Neural cell (in vitro differentiated cells): ENCODE measurements around the gene CAPN9. TPM values are rescaled to one million over a fixed set of nuclear protein-coding genes. Genes with fewer than 3 reads are reported as not detected.

Experiments
- H2AFZ ChIP-seq: fragments of 200-600, 300-800 bp; sonication (generic), shearing (Covaris generic); 2 replicates; pipeline ENCODE4 v1.6.0; 2014; ENCODE audit warnings: low read depth, mild to moderate bottlenecking, antibody characterized with exemption, low read length, moderate library complexity
- H3F3A ChIP-seq: fragments of 200-600 bp; shearing (Covaris generic); 2 replicates; pipeline ENCODE4 v1.6.1; 2016; ENCODE audit warnings: mild to moderate bottlenecking, moderate library complexity, mixed read lengths, antibody characterized with exemption, low read length; ENCODE audit not compliant: insufficient read depth, poor library complexity, severe bottlenecking
- H3K27ac ChIP-seq: fragments of 200-600, 300-800 bp; sonication (generic), shearing (Covaris generic); 2 replicates; pipeline ENCODE4 v1.5.1; 2014; ENCODE audit warnings: mild to moderate bottlenecking, low read length, moderate library complexity
- H3K27me3 ChIP-seq: fragments of 300-800, 200-600 bp; sonication (generic), shearing (Covaris generic); 2 replicates; pipeline ENCODE4 v1.6.0; 2014; ENCODE audit warnings: mild to moderate bottlenecking, low read depth, low read length, moderate library complexity; ENCODE audit not compliant: insufficient read depth
- H3K36me3 ChIP-seq: fragments of 300-800, 200-600 bp; sonication (generic), shearing (Covaris generic); 2 replicates; pipeline ENCODE4 v1.5.1; 2014; ENCODE audit warnings: mild to moderate bottlenecking, antibody characterized with exemption, low read length, moderate library complexity; ENCODE audit not compliant: insufficient read depth
- H3K4me2 ChIP-seq: fragments of 300-800, 200-600 bp; sonication (generic), shearing (Covaris generic); 2 replicates; pipeline ENCODE4 v1.6.0; 2014; ENCODE audit warnings: mild to moderate bottlenecking, low read length
- H3K4me3 ChIP-seq: fragments of 300-800, 200-600 bp; sonication (generic), shearing (Covaris generic); 2 replicates; pipeline ENCODE4 v1.5.1; 2014; ENCODE audit warnings: mild to moderate bottlenecking, low read length, moderate library complexity
- H3K79me2 ChIP-seq: fragments of 200-600 bp; shearing (Covaris generic); replicated peaks from 2 replicates; pipeline ENCODE4 v1.6.0; 2014; ENCODE audit warnings: mild to moderate bottlenecking, low read length, moderate library complexity; ENCODE audit not compliant: insufficient read depth
- H3K9ac ChIP-seq: fragments of 300-800, 200-600 bp; sonication (generic), shearing (Covaris generic); 2 replicates; pipeline ENCODE4 v1.6.1; 2016; ENCODE audit warnings: mild to moderate bottlenecking, low read length, mixed read lengths
- H3K9me2 ChIP-seq: fragments of 200-600 bp; shearing (Covaris generic); 2 replicates; pipeline ENCODE4 v1.6.1; 2016; ENCODE audit warnings: mild to moderate bottlenecking, low read length, mixed read lengths; ENCODE audit not compliant: insufficient read depth
- H3K9me3 ChIP-seq: fragments of 200-600, 300-800 bp; sonication (generic), shearing (Covaris generic); 2 replicates; pipeline ENCODE4 v1.6.1; 2016; ENCODE audit warnings: mild to moderate bottlenecking, mixed run types, low read length, moderate library complexity, mixed read lengths
- H4K20me1 ChIP-seq: fragments of 200-600 bp; shearing (Covaris generic); 2 replicates; pipeline ENCODE4 v1.6.1; 2016; ENCODE audit warnings: mild to moderate bottlenecking, mixed run types; ENCODE audit not compliant: insufficient read depth
- EP300 ChIP-seq: fragments of 450-650 bp; conservative IDR thresholded peaks from 2 replicates; pipeline ENCODE4 v1.6.1; 2014; ENCODE audit warnings: antibody characterized with exemption, mild to moderate bottlenecking, moderate library complexity; ENCODE audit not compliant: poor library complexity, severe bottlenecking
- MXI1 ChIP-seq: fragments of 450-650 bp; conservative IDR thresholded peaks from 2 replicates; pipeline ENCODE4 v1.6.1; 2014; ENCODE audit warnings: antibody characterized with exemption, mild to moderate bottlenecking; ENCODE audit not compliant: poor library complexity, severe bottlenecking
- POLR2AphosphoS5 ChIP-seq: IDR thresholded peaks from 2 replicates; pipeline ENCODE4 v1.6.1; 2012
- SMC3 ChIP-seq: fragments of 450-650 bp; conservative IDR thresholded peaks from 2 replicates; pipeline ENCODE4 v1.6.1; 2014; ENCODE audit warnings: antibody characterized with exemption, mild to moderate bottlenecking, moderate library complexity; ENCODE audit not compliant: poor library complexity
- TAF1 ChIP-seq: IDR thresholded peaks from 2 replicates; pipeline ENCODE4 v1.6.1; 2012; ENCODE audit warnings: low read depth
- polyA plus RNA-seq: library from polyadenylated mRNA; depleted of rRNA; stranded (reverse); fragments of >200 nt; gene quantifications from 2 replicates; pipeline ENCODE4 v1.2.3, GENCODE V29; 2014
- TF ChIP-seq, protein P1 (sequence below): IDR thresholded peaks from 2 replicates; pipeline ENCODE4 v1.6.1; 2012; ENCODE audit warnings: borderline replicate concordance
- TF ChIP-seq, protein P2 (sequence below): fragments of 450-650 bp; IDR thresholded peaks from 2 replicates; pipeline ENCODE4 v1.5.1; 2014; ENCODE audit warnings: antibody characterized with exemption, mild to moderate bottlenecking, moderate library complexity; ENCODE audit not compliant: poor library complexity, severe bottlenecking

The CAPN9 gene
- polyA plus RNA-seq, 1 donor from 2014 or later = 0.14 TPM

- H3K4me2 ChIP-seq = no peak overlapping the region
- H3K9me2 ChIP-seq = no peaks in the 10 kb centered on the region
- no peaks in the 10 kb centered on the region for H3K27me3 ChIP-seq
- H3K79me2 ChIP-seq = no peaks in the 10 kb centered on the region
- H4K20me1 ChIP-seq = no peaks in the 10 kb centered on the region
- no peak for TF ChIP-seq EP300
- TF ChIP-seq, protein P1, sequence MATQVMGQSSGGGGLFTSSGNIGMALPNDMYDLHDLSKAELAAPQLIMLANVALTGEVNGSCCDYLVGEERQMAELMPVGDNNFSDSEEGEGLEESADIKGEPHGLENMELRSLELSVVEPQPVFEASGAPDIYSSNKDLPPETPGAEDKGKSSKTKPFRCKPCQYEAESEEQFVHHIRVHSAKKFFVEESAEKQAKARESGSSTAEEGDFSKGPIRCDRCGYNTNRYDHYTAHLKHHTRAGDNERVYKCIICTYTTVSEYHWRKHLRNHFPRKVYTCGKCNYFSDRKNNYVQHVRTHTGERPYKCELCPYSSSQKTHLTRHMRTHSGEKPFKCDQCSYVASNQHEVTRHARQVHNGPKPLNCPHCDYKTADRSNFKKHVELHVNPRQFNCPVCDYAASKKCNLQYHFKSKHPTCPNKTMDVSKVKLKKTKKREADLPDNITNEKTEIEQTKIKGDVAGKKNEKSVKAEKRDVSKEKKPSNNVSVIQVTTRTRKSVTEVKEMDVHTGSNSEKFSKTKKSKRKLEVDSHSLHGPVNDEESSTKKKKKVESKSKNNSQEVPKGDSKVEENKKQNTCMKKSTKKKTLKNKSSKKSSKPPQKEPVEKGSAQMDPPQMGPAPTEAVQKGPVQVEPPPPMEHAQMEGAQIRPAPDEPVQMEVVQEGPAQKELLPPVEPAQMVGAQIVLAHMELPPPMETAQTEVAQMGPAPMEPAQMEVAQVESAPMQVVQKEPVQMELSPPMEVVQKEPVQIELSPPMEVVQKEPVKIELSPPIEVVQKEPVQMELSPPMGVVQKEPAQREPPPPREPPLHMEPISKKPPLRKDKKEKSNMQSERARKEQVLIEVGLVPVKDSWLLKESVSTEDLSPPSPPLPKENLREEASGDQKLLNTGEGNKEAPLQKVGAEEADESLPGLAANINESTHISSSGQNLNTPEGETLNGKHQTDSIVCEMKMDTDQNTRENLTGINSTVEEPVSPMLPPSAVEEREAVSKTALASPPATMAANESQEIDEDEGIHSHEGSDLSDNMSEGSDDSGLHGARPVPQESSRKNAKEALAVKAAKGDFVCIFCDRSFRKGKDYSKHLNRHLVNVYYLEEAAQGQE = no peak
- TF ChIP-seq, protein P2, sequence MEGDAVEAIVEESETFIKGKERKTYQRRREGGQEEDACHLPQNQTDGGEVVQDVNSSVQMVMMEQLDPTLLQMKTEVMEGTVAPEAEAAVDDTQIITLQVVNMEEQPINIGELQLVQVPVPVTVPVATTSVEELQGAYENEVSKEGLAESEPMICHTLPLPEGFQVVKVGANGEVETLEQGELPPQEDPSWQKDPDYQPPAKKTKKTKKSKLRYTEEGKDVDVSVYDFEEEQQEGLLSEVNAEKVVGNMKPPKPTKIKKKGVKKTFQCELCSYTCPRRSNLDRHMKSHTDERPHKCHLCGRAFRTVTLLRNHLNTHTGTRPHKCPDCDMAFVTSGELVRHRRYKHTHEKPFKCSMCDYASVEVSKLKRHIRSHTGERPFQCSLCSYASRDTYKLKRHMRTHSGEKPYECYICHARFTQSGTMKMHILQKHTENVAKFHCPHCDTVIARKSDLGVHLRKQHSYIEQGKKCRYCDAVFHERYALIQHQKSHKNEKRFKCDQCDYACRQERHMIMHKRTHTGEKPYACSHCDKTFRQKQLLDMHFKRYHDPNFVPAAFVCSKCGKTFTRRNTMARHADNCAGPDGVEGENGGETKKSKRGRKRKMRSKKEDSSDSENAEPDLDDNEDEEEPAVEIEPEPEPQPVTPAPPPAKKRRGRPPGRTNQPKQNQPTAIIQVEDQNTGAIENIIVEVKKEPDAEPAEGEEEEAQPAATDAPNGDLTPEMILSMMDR = no peak
- TF ChIP-seq MXI1 = no peak
- no peak for TF ChIP-seq TAF1
- H3F3A ChIP-seq = no peaks in the 10 kb centered on the region
- no peaks in the 10 kb centered on the region for H3K9me3 ChIP-seq
- no peaks in the 10 kb centered on the region for H3K36me3 ChIP-seq
- no peak overlapping the region for H3K27ac ChIP-seq
- no peak overlapping the region for H3K4me3 ChIP-seq
- H3K9ac ChIP-seq = no peak overlapping the region
- no peak overlapping the region for H2AFZ ChIP-seq
These were observed 87.1 kb downstream of the CAPN9 start for GRCh38 chr1:230834292-230834691.

DNA sequence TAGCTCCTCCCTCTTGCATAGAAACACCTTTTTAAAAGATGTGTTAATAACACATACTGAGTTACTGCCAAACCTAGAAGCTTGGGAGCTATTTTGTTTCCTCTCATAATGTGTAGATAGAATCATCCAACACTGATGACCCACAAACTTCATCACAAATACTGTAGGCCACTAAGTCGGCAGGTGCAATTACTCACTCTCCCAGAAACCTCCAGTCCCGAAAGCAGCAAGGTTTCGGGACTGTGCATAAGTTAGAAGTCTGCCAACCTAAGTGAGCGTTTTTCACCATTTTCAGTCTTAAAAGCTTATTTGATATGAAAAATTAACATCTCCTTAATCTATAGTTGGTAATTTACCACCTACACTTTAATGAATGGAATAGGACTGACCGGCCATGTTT, 89.2 kb downstream of the CAPN9 start:
- Histone ChIP-seq H3F3A (no peaks in the 10 kb centered on the region), H3K27ac (peak overlapping the region; percentile 29), H4K20me1 (no peaks in the 10 kb centered on the region), H3K4me3 (no peak overlapping the region), H2AFZ (no peak overlapping the region), H3K4me2 (no peak overlapping the region), H3K27me3 (no peaks in the 10 kb centered on the region), H3K9me2 (no peaks in the 10 kb centered on the region), H3K9ac (no peak overlapping the region), H3K9me3 (no peaks in the 10 kb centered on the region), H3K36me3 (no peaks in the 10 kb centered on the region), H3K79me2 (no peaks in the 10 kb centered on the region)
- TF ChIP-seq, protein P2 = no peak

- H3K9me3 ChIP-seq = no peaks in the 10 kb centered on the region
- no peaks in the 10 kb centered on the region for H3F3A ChIP-seq
- TF ChIP-seq SMC3 (no peak), EP300 (no peak), MXI1 (no peak), TAF1 (no peak), POLR2AphosphoS5 (peak; percentile 17)
- TF ChIP-seq, protein P2 = no peak
- TF ChIP-seq, protein P1 = no peak
- no peaks in the 10 kb centered on the region for H3K79me2 ChIP-seq
- H2AFZ ChIP-seq = no peak overlapping the region
- H3K9me2 ChIP-seq = no peaks in the 10 kb centered on the region
- H4K20me1 ChIP-seq = no peaks in the 10 kb centered on the region
- peak overlapping the region; percentile 29 for H3K27ac ChIP-seq
- H3K4me2 ChIP-seq = no peak overlapping the region
- peaks cover 2% of the 10 kb centered on the region for H3K36me3 ChIP-seq
- H3K4me3 ChIP-seq = no peak overlapping the region
- no peak overlapping the region for H3K9ac ChIP-seq
- H3K27me3 ChIP-seq = no peaks in the 10 kb centered on the region
These were observed 89.6 kb downstream of the CAPN9 start for GRCh38 chr1:230836793-230837192.
